Left cardiac atrium (tissue), 4 donors: ENCODE results near the gene SUSD2. TPM values are rescaled to one million over a fixed set of nuclear protein-coding genes. Genes with fewer than 3 reads are reported as not detected.
"Not testable (repeated sequence)": the region's sequence is repeated elsewhere in the genome, so short reads cannot be mapped to it uniquely, and the experiment has no call there.

Experiments
- ATAC-seq, 2 donors: fragments of 200-7000 bp; cut with Tn5 transposase; one replicate each; pipeline ENCODE4 v1.9.1; 2020; ENCODE audit warnings: mild to moderate bottlenecking in 2 of 2, moderate library complexity in 2 of 2
- DNase-seq: peaks from one replicate; pipeline ENCODE4 v3.0.0-alpha.2; 2020
- intact Hi-C, 2 donors: fragments of 100-400 bp; cut with DNase I; formaldehyde crosslinking; loops; one replicate each; pipeline versions ENCODE4 v1.14.1 to v1.15.1; 2022 to 2023
- total RNA-seq, 2 donors: library from RNA; stranded (reverse); fragmentation: NEBNext Ultra II Directional; extraction: Animal tissue kit (Norgen Biotek cat#: 25700); gene quantifications; one replicate each; pipeline ENCODE4 v1.2.1, GENCODE V29; 2021
- donor health status: DM: no; HTN: yes; CAD: no.
- donor health status: DM: no; HTN: yes; CAD: no; lungs with severe emphysema.
- donor health status: DM: yes; HTN: yes; CAD: no.
- donor health status: Dilated cardiomyopathy.

Gene SUSD2
- total RNA-seq, 2 donors from 2014 or later: 7.5 to 7.7 TPM

DNA sequence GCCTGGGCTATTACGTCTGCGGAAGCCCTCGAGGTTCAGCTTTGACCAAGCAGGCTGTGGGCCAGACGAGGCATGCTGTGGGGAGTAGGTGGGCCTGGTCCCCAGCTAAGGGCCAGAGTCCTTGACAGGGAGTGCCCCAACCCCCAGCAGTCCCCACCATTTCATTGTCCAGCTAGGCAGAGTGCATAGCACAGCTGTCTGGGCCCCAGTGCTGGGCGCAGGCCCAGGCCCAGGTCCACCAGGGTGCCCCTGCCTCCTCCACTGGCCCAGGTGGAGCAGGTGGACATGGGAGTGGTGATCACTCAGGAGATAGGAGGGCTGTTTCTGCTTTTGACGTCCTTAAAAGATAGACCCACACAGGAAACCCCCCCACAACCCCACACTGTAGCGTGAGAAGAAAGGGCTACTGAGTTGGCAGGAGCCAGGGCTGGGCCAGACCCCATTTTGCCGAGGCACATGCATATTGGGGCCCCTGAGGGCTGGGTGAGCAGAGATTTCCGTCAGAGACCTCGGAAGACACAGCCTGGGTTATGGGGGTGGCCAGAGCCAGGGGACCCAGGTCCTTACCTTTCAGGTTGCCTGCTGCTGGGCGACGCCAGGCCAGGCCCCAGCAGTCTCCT lies 11.7 kb upstream of the SUSD2 start:
- intact Hi-C loops: no loop called here
- no peak for DNase-seq
- ATAC-seq: no peak

DNA sequence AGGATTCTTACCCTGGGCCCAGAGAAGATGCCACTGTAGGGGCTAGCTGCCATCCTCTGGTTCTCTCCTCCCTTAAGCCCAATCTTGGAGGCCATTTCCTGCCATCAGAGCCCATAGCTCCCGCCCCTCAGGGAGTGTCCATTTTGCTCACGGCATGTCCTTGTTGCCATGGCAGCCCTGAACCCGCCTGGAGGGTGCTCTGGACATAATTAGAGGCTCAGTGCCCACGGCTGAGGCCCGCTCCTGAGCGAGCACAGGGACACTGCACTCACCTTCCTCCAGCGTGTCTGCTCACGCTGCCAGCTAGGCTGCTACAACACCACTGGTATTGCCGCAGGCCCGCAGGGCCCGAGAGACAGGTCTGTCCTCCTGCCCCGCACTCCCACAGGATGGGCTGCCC lies 11.1 kb upstream of the SUSD2 start:
- no peak for ATAC-seq
- no peak for DNase-seq
- intact Hi-C loops: no loop called here

DNA sequence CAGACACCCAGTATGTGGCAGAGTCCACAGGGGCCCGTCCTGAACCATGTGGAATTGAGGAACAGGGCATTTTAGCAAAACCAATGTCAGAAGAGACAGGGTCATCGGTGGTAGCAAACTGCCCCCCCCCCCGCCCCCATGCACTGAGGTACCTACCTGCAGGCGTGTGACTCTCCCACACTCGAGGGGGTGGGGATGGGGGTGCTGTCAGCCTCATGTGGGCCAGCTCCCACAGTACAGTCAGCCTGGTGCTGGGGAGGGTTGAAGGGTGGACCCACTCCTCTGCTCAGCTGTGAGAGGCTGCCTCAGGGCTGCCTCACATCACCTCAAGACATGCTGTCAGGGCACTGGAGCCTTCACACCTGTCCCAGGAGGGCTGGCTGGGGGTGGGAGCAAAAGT lies 10.7 kb upstream of the SUSD2 start:
- DNase-seq (no peak), ATAC-seq (no peak)
- intact Hi-C loops: no loop called here

DNA sequence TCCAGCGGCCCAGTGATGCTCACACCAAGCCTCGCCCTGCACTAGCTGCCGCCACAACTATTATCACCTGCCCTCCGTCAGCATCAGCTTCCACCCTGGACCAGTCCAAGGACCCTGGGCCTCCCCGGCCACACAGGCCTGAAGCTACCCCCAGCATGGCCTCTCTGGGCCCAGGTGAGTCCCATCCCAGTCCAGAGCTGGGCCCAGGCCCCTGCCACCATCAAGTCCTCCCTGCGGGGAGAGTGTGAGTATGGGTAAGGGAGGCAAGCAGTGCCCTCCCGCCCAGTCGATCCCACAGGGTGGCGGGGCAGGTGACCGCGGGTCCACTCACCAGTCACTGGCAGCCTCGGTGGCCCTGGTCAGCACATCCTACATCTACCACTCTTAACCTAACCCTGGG lies 9.5 kb upstream of the SUSD2 start:
- DNase-seq (no peak), ATAC-seq (no peak)
- intact Hi-C loops: no loop called here

DNA sequence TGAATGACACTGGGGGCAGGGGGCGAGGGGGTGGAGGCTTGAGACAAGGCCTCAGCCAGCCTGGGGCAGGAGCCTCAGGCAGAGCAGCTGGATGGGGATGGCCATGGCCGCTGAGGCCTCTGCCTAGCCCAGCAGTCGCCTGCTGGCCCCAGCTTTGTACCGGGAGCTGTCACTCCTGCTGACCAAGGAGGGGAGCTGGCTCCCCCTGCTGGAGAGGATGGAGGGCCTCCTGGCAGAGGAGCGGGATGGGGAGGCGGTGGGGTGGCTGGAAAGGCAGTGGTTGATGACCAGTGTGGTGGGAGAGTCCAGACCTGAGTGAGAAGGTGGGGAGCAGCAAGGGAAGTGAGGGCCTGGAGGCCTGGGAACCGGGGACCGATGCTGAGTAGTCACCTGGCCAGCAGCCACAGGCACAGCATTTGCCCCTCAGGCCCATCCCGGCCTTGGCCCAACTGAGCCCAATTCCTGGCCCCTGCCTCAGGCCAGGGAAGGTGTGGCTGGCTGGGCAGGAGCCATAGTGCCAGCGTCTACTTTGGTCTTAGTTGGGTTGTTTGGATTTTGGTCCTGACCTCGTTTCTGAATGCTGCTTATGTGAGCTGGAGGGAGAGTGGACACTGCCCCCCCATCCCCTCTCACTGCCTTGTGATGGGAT lies 6.0 kb upstream of the SUSD2 start:
- ATAC-seq (peak; percentile 69 to 73), DNase-seq (peak; percentile 89)
- intact Hi-C loops: loop anchor here in 1 of 2 donors (5.0 kb wide), 1 partner anchor 73 kb away; no protein-coding TSS in a partner anchor

DNA sequence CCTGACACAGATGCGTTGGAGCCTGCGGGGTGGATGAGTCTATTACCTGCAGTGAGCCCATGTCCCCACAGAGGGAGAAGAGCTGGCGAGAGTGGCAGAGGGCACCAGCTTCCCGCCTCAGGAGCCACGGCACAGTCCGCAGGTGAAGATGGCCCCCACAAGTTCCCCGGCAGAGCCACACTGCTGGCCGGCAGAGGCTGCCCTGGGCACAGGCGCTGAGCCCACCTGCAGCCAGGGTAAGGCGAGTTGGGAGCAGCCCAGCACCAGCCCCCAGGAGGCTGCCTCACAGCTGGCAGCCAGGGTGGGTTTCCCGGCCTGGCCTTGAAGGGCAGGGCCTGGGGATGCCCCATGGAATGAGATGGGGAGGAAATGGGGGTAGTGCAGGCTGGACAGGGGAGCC lies 5.2 kb upstream of the SUSD2 start:
- DNase-seq: no peak
- ATAC-seq: no peak
- intact Hi-C loops: loop anchor here in 1 of 2 donors (5.0 kb wide), 1 partner anchor 74 kb away; no protein-coding TSS in a partner anchor

DNA sequence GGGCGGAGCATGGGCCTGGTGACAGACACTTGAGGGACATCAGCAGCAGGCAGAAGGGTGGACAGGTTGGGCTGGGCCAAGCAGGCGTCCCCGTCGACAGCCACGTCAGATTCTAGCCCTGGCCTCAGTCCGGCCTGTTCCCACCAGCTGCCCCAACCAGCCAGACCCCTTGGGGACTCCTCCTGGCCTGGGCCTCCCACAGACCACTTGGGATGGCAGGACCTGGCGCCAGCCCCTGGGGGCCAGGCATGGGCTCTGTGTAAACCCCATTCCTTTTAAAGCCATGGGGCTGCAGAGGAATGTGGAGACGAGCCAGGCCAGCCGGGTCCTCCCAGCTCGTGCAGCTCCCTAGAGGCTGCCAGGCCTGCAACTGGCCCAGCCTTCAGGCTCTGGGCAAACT lies 4.7 kb upstream of the SUSD2 start:
- intact Hi-C loops: loop anchor here in 1 of 2 donors (5.0 kb wide), 1 partner anchor 74 kb away; no protein-coding TSS in a partner anchor
- DNase-seq (peak; percentile 70), ATAC-seq (peak; percentile 75 to 80)

DNA sequence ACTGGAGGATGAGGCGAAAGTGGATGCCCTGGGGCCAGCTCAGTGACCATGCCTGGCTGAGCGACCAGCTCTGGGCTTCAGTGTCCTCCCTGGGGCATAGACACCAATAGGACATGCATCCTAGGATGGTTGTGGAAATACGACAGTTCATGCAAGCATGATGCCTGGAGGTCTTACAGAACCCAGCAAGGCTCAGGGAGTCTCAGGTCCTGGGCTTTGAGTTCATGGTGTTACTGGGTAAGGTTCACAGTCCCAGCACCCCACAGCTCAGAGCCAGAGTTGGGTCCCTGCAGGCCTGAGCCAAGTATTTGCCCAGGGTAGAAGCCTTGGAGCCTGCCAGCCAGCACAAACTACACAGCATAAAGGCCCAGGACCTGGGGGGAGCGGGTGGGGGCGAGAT lies 4.2 kb upstream of the SUSD2 start:
- ATAC-seq: no peak
- intact Hi-C loops: loop anchor here in 1 of 2 donors (5.0 kb wide), 1 partner anchor 75 kb away; no protein-coding TSS in a partner anchor
- DNase-seq: no peak

DNA sequence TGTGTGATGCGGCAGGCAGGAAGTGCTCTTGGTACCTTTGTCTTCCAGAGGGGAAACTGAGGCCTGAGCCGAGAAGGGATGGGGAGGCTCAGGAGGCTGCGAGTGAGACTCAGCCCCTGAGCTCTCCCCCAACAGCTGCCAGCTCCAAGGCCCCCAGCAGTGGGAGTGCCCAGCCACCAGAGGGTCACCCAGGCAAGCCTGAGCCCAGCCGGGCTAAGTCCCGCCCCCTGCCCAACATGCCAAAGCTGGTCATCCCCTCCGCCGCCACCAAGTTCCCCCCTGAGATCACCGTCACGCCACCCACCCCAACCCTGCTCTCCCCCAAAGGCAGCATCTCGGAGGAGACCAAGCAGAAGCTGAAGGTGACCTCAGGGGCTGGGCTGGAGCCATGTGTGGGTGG lies 3.8 kb upstream of the SUSD2 start:
- intact Hi-C loops: loop anchor here in 1 of 2 donors (5.0 kb wide), 1 partner anchor 75 kb away; no protein-coding TSS in a partner anchor
- ATAC-seq (no peak), DNase-seq (no peak)

DNA sequence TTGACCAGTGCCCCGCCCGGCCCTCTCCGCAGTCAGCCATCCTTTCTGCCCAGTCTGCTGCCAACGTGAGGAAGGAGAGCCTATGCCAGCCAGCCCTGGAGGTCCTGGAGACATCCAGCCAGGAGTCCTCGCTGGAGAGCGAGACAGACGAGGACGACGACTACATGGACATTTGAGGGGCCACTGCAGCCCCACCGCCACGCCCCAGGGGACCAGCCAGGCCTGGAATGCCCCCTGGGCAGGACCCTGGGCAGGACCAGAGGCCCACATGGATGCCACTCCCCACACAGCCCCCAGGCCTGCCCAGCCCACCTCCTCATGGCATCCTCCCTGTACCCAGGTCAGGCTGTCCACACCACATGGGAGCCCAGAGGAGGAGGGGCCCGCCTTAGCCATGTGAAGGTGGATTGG lies 3.3 kb upstream of the SUSD2 start:
- DNase-seq (no peak), ATAC-seq (no peak)
- intact Hi-C loops: loop anchor here in 1 of 2 donors (5.0 kb wide), 1 partner anchor 76 kb away; no protein-coding TSS in a partner anchor

DNA sequence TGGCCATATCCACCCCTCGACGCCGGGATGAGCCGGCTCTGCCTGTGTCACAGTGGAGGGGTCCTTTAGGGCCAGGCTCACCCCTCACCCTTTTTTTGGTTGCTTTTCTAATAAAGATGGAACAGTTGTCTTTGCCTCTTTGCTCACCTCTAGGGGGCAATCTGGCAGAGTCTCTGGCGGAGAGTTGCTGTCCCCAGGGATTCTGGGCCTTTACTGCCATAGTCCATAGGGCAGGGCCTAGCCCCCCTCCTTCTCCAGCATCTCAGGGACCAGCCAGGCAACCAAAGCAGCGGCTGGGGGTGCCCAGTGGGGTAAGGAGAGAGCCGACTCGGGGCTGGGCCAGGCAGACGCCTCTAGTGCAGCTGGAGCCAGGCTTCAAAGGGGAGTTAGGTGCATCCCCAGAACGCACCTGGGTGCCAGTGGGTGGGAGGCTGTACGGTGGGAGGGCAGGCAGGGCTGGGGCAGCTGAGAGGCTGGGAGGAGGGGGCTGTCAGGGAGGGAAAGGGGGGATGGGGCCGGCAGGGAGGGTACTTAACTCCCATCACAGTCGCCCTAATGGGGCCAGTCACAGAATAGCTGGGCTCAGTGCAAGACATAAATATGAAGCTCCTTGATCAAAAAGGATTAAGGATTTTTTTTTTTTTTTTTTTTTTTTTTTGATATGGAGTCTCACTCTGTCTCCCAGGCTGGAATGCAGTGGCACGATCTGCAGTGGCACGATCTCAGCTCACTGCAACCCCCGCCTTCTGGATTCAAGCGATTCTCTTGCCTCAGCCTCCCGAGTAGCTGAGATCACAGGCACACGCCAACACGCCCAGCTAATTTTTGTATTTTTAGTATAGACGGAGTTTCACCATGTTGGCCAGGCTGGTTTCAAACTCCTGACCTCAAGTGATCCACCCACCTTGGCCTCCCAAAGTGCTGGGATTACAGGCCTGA lies 2.5 kb upstream of the SUSD2 start:
- DNase-seq (no peak), ATAC-seq (no peak)
- intact Hi-C loops: loop anchor here in 1 of 2 donors (5.0 kb wide), 1 partner anchor 76 kb away; no protein-coding TSS in a partner anchor

DNA sequence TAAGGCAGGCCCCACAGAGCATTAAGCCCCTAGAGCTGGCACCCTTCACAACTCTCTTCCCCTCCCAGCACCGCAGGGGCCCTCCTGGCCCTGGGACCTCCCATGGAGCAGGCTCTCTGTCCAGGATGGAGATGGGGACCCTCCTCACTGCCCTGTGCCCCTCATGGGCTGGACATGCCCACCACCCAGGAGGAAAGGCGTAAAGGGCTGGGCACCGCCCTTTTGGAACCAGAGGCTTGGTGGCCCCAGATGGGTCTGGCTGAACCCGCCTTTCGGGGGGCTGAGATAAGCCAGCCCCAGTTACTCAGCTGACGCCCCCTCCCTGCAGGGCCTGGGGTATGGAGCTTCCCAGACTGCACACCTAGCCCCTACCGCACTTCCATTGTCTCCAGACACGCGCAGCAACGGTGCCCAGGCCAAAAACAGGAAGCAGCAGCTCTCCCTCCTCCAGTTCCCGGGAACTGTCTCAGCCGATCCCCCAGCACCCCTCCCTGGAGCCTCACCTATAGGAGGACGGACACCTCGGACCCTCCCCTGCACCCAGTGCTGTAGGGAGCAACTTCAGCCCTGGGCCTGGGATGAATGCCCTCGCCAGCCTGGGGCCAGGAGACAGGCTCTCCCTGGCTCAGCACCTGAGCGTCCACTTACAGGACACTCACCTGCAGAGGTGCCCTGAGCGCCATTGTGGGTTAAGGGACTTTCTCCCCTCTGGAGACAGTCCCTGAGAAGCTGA lies 1.6 kb upstream of the SUSD2 start:
- no peak for ATAC-seq
- no peak for DNase-seq
- intact Hi-C loops: loop anchor here in 1 of 2 donors (5.0 to 10.0 kb wide), 2 partner anchors 77 to 195 kb away; partner anchors contain the start of gene GSTT2

DNA sequence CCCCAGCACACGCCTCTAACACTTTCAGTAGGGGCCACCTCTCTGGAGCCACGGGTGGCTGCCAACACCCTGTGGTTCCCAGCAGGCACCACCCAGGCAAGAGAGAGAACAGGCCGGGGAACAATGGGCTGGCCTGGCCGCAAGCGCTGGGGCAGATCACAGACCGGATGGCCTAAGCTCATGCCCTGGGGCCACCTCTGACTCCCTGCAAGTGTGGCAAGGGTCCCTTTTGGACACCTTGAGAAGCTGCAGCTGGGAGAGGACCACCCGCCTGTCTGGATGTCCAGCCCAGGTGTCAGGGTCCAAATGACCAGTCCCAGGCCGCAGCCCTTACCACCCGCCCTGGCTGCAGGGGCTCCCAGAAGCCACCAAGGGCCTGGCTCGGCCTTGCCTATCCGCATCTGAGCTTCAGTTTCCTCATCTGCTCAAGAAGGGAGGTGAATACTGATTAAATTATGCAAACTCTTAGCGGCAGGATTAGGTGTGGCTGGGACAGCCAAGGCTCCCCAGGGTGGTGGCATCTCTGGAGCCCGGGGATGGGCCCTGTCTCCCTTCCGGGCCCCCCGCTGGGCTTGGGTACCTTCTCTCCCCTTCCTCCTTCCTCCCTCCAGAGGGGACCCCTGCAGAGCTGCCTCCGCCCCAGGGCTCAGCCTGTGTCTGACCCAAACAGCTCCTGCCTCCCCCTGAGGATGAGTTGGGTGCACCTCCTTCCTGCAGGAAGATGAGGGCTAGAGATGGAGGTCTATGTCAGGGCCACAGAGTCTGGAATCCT lies 785 bp upstream of the SUSD2 start:
- DNase-seq (no peak), ATAC-seq (peak in 1 of 2 donors; percentile 2)
- intact Hi-C loops: loop anchor here in 1 of 2 donors (10.0 kb wide), 1 partner anchor 196 kb away; the partner anchor contains the start of gene GSTT2

DNA sequence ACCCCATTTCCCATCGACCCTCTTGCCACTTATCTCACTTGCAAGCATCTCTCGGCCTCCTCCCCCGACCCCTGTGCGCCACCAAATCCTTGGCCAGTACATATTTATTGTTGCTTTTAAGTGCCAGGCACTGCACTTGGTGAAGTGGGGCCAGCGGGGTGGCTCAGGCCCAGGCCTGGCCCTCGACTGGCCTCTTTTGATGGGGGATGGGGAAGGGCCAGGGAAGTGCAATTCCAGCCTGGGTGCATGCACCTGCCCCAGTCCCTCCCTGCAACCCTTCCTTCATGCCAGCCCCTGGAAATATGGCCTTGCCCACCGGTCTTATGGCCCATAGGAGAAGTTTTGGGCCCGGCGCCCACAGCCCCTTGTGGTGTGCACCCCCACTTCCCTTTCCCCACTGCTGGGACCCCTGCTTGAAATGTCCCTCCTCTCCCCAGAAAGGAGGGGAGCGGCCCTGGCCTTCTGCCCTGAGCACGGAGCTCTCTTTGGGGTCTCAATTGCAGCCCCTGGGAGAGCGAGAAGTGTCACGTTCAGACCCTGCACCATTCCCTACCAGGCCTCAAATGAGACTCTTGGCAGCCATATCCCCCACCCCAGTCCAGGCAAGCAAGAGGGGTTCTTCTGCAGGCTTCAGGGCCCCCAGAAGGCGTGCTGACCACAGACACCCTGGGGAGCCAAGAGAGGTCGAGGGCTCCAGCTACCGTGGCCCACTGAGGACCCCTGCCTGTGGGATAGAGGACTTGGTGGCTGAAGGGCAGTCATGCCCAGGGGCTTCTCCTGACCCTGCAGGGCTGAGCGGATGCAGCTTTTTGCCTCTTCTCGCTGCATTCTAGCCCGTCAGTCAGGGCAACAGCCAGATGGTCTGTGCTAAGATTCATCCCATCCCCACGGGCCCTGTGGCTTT lies 961 bp downstream of the SUSD2 start:
- no peak for DNase-seq
- ATAC-seq: peak in 1 of 2 donors; percentile 16
- intact Hi-C loops: loop anchor here in 1 of 2 donors (10.0 kb wide), 1 partner anchor 197 kb away; the partner anchor contains the start of gene GSTT2

DNA sequence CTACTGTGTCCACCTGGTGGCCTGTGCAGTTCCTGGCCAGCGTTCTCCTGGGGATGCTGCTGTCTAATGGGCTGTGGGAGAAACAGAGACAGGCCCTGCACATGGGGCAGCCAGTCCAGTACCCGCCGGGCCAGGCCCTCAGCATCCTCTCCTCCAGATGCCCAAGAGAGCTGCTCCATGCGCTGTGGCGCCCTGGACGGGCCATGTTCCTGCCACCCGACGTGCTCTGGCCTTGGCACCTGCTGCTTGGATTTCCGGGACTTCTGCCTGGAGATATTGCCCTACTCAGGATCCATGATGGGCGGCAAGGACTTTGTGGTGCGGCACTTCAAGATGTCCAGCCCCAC lies 1.6 kb downstream of the SUSD2 start:
- intact Hi-C loops: loop anchor here in 1 of 2 donors (10.0 kb wide), 1 partner anchor 198 kb away; the partner anchor contains the start of gene GSTT2
- ATAC-seq, DNase-seq: not testable (repeated sequence)

DNA sequence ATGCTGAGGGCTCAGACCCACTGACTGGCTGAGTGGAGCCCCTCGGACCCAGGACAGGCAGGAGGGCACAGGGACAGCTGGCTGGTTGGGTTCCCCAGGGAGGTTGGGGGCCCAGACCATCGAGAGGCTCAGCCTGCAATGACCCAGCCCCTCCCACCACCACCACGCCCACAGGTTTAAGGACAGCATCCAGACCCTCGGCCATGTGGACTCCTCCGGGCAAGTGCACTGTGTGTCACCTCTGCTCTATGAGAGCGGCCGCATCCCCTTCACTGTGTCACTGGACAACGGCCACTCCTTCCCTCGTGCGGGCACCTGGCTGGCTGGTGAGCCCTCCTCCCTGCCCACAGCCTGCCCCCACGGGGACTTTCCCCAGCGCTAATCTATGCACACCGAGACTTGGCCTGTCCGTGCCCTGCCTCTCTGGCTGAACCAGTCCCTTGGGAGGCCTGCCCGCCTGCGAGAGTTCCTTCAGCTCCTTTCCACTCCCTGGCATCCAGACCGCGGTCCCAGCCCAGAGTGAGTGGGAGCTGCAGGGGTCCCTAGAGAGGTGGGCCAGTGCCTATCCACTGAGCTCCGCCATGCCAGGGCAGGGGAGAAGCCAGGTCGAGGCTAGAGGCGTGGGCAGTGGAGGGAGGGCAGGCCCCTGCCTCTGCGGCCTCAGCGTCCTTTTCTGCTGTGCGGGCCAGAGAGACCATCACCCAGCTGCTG lies 2.2 kb downstream of the SUSD2 start:
- ATAC-seq: no peak

More for the DNA sequence above, 2.2 kb downstream of the SUSD2 start:
- intact Hi-C loops: loop anchor here in 1 of 2 donors (10.0 kb wide), 1 partner anchor 199 kb away; the partner anchor contains the start of gene GSTT2
- no peak for DNase-seq
